GM19351 (cell line): ENCODE results near the gene ZC3H11A.
"Not testable (repeated sequence)": the region's sequence is repeated elsewhere in the genome, so short reads cannot be mapped to it uniquely, and the experiment has no call there.

Experiments
- ATAC-seq: cut with Tn5 transposase; IDR thresholded peaks from one replicate; pipeline ENCODE4 v1.9.1; 2021; ENCODE audit warnings: mild to moderate bottlenecking, moderate library complexity; ENCODE audit not compliant: unreplicated experiment

Gene ZC3H11A

GRCh38 chr1:203778789-203779188 is 16.6 kb upstream of the ZC3H11A start:
- ATAC-seq, result no peak

GRCh38 chr1:203781962-203782361 is 13.5 kb upstream of the ZC3H11A start:
- no peak for ATAC-seq

GRCh38 chr1:203789966-203790365 is 5.5 kb upstream of the ZC3H11A start:
- ATAC-seq, result no peak

- ATAC-seq, result no peak
These were observed 3.9 kb upstream of the ZC3H11A start for GRCh38 chr1:203791498-203791897.

GRCh38 chr1:203792486-203792885 is 2.9 kb upstream of the ZC3H11A start:
- no peak for ATAC-seq

- ATAC-seq, result not testable (repeated sequence)
These were observed 1.9 kb upstream of the ZC3H11A start for GRCh38 chr1:203793561-203793960.

- no peak for ATAC-seq
These were observed 521 bp upstream of the ZC3H11A start for GRCh38 chr1:203794764-203795440.

- no peak for ATAC-seq
These were observed 798 bp downstream of the ZC3H11A start for GRCh38 chr1:203796236-203796605.

- no peak for ATAC-seq
These were observed 1.8 kb downstream of the ZC3H11A start for GRCh38 chr1:203797216-203797615.

GRCh38 chr1:203797948-203798655 is 2.7 kb downstream of the ZC3H11A start:
- no peak for ATAC-seq

GRCh38 chr1:203799157-203799556 is 3.7 kb downstream of the ZC3H11A start:
- no peak for ATAC-seq

- no peak for ATAC-seq
These were observed 4.5 kb downstream of the ZC3H11A start for GRCh38 chr1:203799971-203800370.

GRCh38 chr1:203805689-203806088 is 10.3 kb downstream of the ZC3H11A start:
- ATAC-seq, result no peak

GRCh38 chr1:203807196-203807595 is 11.8 kb downstream of the ZC3H11A start:
- ATAC-seq, result no peak

GRCh38 chr1:203813581-203814341 is 18.3 kb downstream of the ZC3H11A start:
- ATAC-seq, result no peak

GRCh38 chr1:203818399-203818798 is 23.0 kb downstream of the ZC3H11A start:
- no peak for ATAC-seq

- ATAC-seq, result no peak
These were observed 27.9 kb downstream of the ZC3H11A start for GRCh38 chr1:203823306-203823705.

GRCh38 chr1:203826175-203826574 is 30.8 kb downstream of the ZC3H11A start:
- ATAC-seq, result no peak

- ATAC-seq, result no peak
These were observed 32.6 kb downstream of the ZC3H11A start for GRCh38 chr1:203828002-203828401.

- ATAC-seq, result no peak
These were observed 33.1 kb downstream of the ZC3H11A start for GRCh38 chr1:203828503-203828902.

- ATAC-seq, result not testable (repeated sequence)
These were observed 33.8 kb downstream of the ZC3H11A start for GRCh38 chr1:203829247-203829646.

- ATAC-seq, result no peak
These were observed 40.1 kb downstream of the ZC3H11A start for GRCh38 chr1:203835476-203835875.
